OCI-LY7 (cell line): Measurements from ENCODE around the gene COLEC12.

Experiments
- CTCF ChIP-seq: fragments of 200-600 bp; sonication (generic); conservative IDR thresholded peaks from 2 replicates; pipeline ENCODE4 v1.5.1; 2014; ENCODE audit warnings: mild to moderate bottlenecking, antibody characterized with exemption, low read length, moderate library complexity, mixed read lengths
- EZH2phosphoT487 ChIP-seq: fragments of 200-600 bp; sonication (generic); IDR thresholded peaks from 2 replicates; pipeline ENCODE4 v1.6.1; 2018; ENCODE audit warnings: low read depth, borderline replicate concordance, mild to moderate bottlenecking, mixed run types, antibody characterized with exemption, low read length, moderate library complexity, mixed read lengths

- TF ChIP-seq CTCF (no peak), EZH2phosphoT487 (no peak)
Measured at GRCh38 chr18:275486-275885, 225.0 kb downstream of the COLEC12 start.
